Thyroid gland (tissue), 4 donors: ENCODE measurements around the gene FLT4. TPM values are rescaled to one million over a fixed set of nuclear protein-coding genes. Genes with fewer than 3 reads are reported as not detected.

Experiments
- DNase-seq, 2 donors: peaks; one replicate each; pipeline ENCODE4 v3.0.0-alpha.2; 2019
- H3K27ac ChIP-seq, 3 donors: fragments of 200-600 bp; sonication (generic); 1 replicate in 2 of 3; 2 replicates in 1 of 3; pipeline ENCODE4 v1.5.1; 2016 to 2019; ENCODE audit warnings: mild to moderate bottlenecking in 1 of 3, moderate library complexity in 1 of 3
- H3K27me3 ChIP-seq: fragments of 200-600 bp; sonication (generic); one replicate; pipeline ENCODE4 v1.5.1; 2019
- H3K36me3 ChIP-seq, 2 donors: fragments of 200-600 bp; sonication (generic); one replicate each; pipeline ENCODE4 v1.5.1; 2016 to 2019
- H3K4me1 ChIP-seq, 2 donors: fragments of 200-600 bp; sonication (generic); one replicate each; pipeline ENCODE4 v1.5.1; 2017 to 2019
- H3K4me3 ChIP-seq, 3 donors: fragments of 200-600 bp; sonication (generic); replicated peaks in 1 of 3; 1 replicate in 2 of 3; 2 replicates in 1 of 3; pipeline ENCODE4 v1.5.1; 2016; ENCODE audit warnings: mild to moderate bottlenecking in 1 of 3
- H3K9me3 ChIP-seq: fragments of 200-600 bp; sonication (generic); one replicate; pipeline ENCODE4 v1.5.1; 2017
- POLR2A ChIP-seq, 2 donors: fragments of 450-650 bp; IDR thresholded peaks; one replicate each; pipeline ENCODE4 v1.6.1; 2017; ENCODE audit warnings: antibody characterized with exemption in 2 of 2, mild to moderate bottlenecking in 2 of 2, moderate library complexity in 1 of 2
- WGBS, 2 donors: methylation state at CpG; one replicate each; pipeline ENCODE4 v1.1.5; 2017; 5-methylcytosine and 5-hydroxymethylcytosine counted together
- intact Hi-C: fragments of 100-400 bp; cut with DNase I; formaldehyde crosslinking; loops from one replicate; pipeline ENCODE4 v1.15.1; 2023
- total RNA-seq, 4 donors: library from RNA; depleted of rRNA; stranded (reverse); fragments of >200 nt; gene quantifications; one replicate each; pipeline ENCODE4 v1.2.3, GENCODE V29; 2016
- TF ChIP-seq, protein P1 (sequence below), 6 experiments: fragments of 200-600 bp in 3 of 6; fragments of 450-650 bp in 3 of 6; sonication (generic) in 3 of 6; IDR thresholded peaks; one replicate each; pipeline ENCODE4 v1.5.1; 2016 to 2019; ENCODE audit warnings: antibody characterized with exemption in 6 of 6, mild to moderate bottlenecking in 2 of 6, inconsistent platforms in 1 of 6, moderate library complexity in 1 of 6

FLT4 gene
- total RNA-seq, result 10 to 100 TPM; 52.8 to 90.9 (median 66.8) TPM

DNA sequence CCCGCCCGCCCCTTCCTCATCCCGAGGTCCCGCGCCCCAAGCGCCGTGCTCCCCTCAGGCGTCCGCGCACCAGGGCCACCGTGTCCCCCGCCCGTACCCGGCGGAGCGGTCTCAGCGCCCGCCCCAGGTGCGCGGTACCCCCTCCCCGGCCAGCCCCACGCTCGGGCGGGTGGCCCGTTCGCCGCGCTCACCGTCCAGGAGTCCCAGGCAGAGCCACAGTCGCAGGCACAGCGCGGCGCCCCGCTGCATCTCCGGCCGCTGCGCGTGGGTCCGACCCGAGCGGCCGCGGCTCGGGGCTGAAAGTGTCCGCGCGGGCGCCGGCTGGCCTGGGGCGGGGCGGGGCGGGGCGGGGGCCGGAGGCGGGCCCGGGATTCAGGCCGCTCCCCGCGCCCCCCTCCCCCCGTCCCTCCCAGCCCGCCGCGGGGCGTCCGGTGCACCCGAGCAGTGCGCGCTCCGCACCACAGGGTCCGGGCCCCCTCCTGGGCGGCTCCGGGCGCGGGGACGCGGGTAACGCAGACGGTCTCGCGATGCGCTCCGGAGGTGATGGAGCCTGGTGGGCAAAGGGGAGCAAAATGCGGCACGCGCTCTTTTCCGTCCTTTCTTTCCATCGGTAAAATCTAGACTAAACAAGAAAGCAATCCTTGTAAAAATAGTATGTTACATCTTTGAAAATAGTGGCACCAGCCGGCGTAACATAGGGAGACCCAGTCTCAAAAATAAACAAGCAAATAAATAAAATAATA, at the start of gene FLT4:
Gene FLT4 (minus strand): TSS at position 304 of the 743 bp plus-strand sequence. CDS start 55 bp downstream, at position 249.
- TF ChIP-seq, protein P1, sequence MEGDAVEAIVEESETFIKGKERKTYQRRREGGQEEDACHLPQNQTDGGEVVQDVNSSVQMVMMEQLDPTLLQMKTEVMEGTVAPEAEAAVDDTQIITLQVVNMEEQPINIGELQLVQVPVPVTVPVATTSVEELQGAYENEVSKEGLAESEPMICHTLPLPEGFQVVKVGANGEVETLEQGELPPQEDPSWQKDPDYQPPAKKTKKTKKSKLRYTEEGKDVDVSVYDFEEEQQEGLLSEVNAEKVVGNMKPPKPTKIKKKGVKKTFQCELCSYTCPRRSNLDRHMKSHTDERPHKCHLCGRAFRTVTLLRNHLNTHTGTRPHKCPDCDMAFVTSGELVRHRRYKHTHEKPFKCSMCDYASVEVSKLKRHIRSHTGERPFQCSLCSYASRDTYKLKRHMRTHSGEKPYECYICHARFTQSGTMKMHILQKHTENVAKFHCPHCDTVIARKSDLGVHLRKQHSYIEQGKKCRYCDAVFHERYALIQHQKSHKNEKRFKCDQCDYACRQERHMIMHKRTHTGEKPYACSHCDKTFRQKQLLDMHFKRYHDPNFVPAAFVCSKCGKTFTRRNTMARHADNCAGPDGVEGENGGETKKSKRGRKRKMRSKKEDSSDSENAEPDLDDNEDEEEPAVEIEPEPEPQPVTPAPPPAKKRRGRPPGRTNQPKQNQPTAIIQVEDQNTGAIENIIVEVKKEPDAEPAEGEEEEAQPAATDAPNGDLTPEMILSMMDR (IDR thresholded peaks at IDR 0.05), result no peak
- TF ChIP-seq POLR2A (IDR thresholded peaks at IDR 0.05), result peak in 1 of 2 donors; percentile 14
- intact Hi-C loops, result no loop called here
- 0 to 1% methylated on average over 11 to 17 of the region's 89 CpGs for WGBS, 2 donors
- H3K4me1 ChIP-seq, result peaks cover 0 to 18% of the 10 kb centered on the region in 2 donors
- no peaks in the 10 kb centered on the region for H3K27me3 ChIP-seq
- H3K4me3 ChIP-seq, result peak within 1 kb of the TSS in 1 of 3 donors; percentile 42
- no peak for DNase-seq
- peak within 1 kb of the TSS in 2 of 3 donors; percentile 24 to 40 for H3K27ac ChIP-seq
- no peaks in the 10 kb centered on the region for H3K36me3 ChIP-seq
- no peaks in the 10 kb centered on the region for H3K9me3 ChIP-seq

DNA sequence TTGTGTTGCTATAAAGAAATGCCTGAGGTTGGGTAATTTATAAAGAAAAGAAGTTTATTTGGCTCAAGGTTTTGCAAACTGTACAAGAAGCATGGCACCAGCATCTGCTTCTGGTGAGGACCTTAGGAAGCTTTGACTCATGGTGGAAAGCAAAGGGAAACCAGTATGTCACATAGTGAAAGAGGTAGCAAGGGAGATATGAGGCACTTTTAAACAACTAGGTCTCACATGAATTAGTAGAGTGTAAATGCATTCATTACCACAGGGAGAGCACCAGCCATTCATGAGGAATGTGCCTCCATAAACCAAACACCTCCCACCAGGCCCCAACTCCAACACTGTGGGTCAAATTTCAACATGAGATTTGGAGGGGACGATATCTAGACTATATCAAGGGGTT, 49.6 kb upstream of the FLT4 start:
- TF ChIP-seq POLR2A (IDR thresholded peaks at IDR 0.05), result no peak
- TF ChIP-seq, protein P1 (IDR thresholded peaks at IDR 0.05), result no peak

DNA sequence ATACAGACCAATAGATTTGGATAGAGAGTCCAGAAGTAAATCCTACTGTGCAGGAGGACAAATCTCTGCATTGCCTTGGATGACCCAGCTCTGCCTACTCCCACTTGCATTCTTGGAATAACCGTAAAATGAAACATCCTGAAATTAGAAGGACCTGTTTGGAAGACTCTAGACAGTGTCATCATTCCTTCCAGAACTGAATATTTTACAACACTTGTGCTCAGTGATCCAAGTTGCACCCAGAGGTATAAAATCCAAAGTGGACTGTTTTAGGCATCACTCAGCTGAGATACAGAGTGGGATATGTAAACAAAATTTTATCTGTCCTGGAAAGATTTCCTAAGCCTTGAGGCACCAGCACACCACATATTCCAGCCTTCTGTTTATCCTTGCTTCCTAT, 46.7 kb upstream of the FLT4 start:
- 93 to 97% methylated on average over 1 of the region's 1 CpG for WGBS, 2 donors

More for the DNA sequence above, 49.6 kb upstream of the FLT4 start:
- no peak for DNase-seq
- Histone ChIP-seq H3K27ac (no peak overlapping the region), H3K4me3 (no peak overlapping the region), H3K9me3 (no peaks in the 10 kb centered on the region), H3K27me3 (no peaks in the 10 kb centered on the region), H3K36me3 (no peaks in the 10 kb centered on the region), H3K4me1 (no peaks in the 10 kb centered on the region)
- intact Hi-C loops, result no loop called here
- 69 to 79% methylated on average over 1 of the region's 1 CpG for WGBS, 2 donors

DNA sequence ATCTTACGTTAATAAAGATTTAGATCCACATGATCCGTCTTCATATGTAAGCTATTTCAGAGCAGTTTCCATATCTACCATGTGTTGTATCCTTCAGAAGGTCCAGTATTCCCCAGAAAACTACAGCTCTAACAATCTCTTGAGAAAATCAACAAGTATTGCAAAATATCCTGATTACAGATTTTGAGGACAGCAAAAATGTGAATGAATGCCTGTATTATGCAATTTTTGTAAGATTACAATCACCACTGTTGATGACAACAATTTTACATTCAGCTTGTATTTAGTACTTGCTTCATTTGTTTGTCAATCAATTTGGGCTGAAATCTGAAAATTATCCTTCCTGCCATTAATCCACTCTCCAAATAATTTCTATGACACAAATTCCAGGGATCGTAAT, 43.0 kb upstream of the FLT4 start:
- WGBS, 2 donors, result 60 to 65% methylated on average over 3 of the region's 3 CpGs
- DNase-seq, result no peak
- no peaks in the 10 kb centered on the region for H3K9me3 ChIP-seq
- TF ChIP-seq, protein P1 (IDR thresholded peaks at IDR 0.05), result no peak
- no peak for TF ChIP-seq POLR2A (IDR thresholded peaks at IDR 0.05)
- no peaks in the 10 kb centered on the region for H3K27me3 ChIP-seq
- no peaks in the 10 kb centered on the region for H3K36me3 ChIP-seq
- H3K4me3 ChIP-seq, result no peak overlapping the region
- intact Hi-C loops, result no loop called here
- no peaks in the 10 kb centered on the region for H3K4me1 ChIP-seq
- no peak overlapping the region for H3K27ac ChIP-seq

More for the DNA sequence above, 46.7 kb upstream of the FLT4 start:
- Histone ChIP-seq H3K4me3 (no peak overlapping the region), H3K4me1 (no peaks in the 10 kb centered on the region), H3K27ac (no peak overlapping the region), H3K9me3 (no peaks in the 10 kb centered on the region), H3K27me3 (no peaks in the 10 kb centered on the region), H3K36me3 (no peaks in the 10 kb centered on the region)
- TF ChIP-seq, protein P1 (IDR thresholded peaks at IDR 0.05), result no peak
- TF ChIP-seq POLR2A (IDR thresholded peaks at IDR 0.05), result no peak
- DNase-seq, result no peak
- intact Hi-C loops, result no loop called here

DNA sequence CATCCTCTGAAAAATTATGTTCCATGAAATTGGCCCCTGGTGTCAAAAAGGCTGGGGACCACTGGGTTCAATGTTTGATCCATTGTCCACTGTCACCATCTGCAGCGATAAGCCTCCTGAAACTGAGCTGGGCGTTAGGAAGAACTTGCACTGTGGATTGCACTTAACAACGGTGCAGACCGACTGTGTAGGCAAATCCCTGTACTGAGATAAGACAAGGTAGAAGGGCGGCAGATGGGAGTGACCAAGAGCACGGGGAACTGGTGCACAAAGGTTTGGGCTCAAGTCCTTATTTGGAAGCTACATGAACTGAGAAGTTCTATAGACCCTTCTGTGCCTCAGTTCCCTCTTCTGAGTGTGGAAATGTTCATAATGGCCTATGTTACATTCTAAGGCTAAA, 41.6 kb upstream of the FLT4 start:
- 80 to 89% methylated on average over 6 of the region's 6 CpGs for WGBS, 2 donors
- no peaks in the 10 kb centered on the region for H3K27me3 ChIP-seq

More for the DNA sequence above, 41.6 kb upstream of the FLT4 start:
- TF ChIP-seq, protein P1 (IDR thresholded peaks at IDR 0.05), result no peak
- no peak for TF ChIP-seq POLR2A (IDR thresholded peaks at IDR 0.05)
- Histone ChIP-seq H3K9me3 (no peaks in the 10 kb centered on the region), H3K4me3 (no peak overlapping the region), H3K4me1 (no peaks in the 10 kb centered on the region), H3K36me3 (no peaks in the 10 kb centered on the region), H3K27ac (no peak overlapping the region)
- no peak for DNase-seq
- intact Hi-C loops, result no loop called here
